ENCODE measurements around the gene CFHR4. TPM values are rescaled to one million over a fixed set of nuclear protein-coding genes. Genes with fewer than 3 reads are reported as not detected.

Gene CFHR4
- total RNA-seq, 1 donor from 2014 or later, result 0.87 TPM

GRCh38 chr1:196960854-196961253, 73.0 kb downstream of the CFHR4 start:
- TF ChIP-seq, protein P1, sequence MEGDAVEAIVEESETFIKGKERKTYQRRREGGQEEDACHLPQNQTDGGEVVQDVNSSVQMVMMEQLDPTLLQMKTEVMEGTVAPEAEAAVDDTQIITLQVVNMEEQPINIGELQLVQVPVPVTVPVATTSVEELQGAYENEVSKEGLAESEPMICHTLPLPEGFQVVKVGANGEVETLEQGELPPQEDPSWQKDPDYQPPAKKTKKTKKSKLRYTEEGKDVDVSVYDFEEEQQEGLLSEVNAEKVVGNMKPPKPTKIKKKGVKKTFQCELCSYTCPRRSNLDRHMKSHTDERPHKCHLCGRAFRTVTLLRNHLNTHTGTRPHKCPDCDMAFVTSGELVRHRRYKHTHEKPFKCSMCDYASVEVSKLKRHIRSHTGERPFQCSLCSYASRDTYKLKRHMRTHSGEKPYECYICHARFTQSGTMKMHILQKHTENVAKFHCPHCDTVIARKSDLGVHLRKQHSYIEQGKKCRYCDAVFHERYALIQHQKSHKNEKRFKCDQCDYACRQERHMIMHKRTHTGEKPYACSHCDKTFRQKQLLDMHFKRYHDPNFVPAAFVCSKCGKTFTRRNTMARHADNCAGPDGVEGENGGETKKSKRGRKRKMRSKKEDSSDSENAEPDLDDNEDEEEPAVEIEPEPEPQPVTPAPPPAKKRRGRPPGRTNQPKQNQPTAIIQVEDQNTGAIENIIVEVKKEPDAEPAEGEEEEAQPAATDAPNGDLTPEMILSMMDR (IDR thresholded peaks at IDR 0.05; ENCODE audit: unreplicated experiment), result no peak
- no peaks in the 10 kb centered on the region for H3K4me1 Mint-ChIP-seq (ENCODE audit: unreplicated experiment)
- no peaks in the 10 kb centered on the region for H3K9me3 Mint-ChIP-seq (ENCODE audit: unreplicated experiment)

More at GRCh38 chr1:196960854-196961253, 73.0 kb downstream of the CFHR4 start:
- Mint-ChIP-seq H3K27me3 (ENCODE audit: unreplicated experiment) (no peaks in the 10 kb centered on the region), H3K4me3 (ENCODE audit: unreplicated experiment) (no peak overlapping the region), H3K27ac (ENCODE audit: unreplicated experiment) (no peak overlapping the region), H3K36me3 (ENCODE audit: low read depth, unreplicated experiment) (no peaks in the 10 kb centered on the region)
- no peak for DNase-seq (ENCODE audit: low spot score)

Other genes starting within 250 kb of the CFHR4 start
- gene CFH, start 236.0 kb upstream of the CFHR4 start, total RNA-seq (ENCODE audit: unreplicated experiment), result 67.9 TPM
- not detected for gene CFHR3, start 113.2 kb upstream of the CFHR4 start, total RNA-seq (ENCODE audit: unreplicated experiment)
- gene CFHR1, start 68.3 kb upstream of the CFHR4 start, total RNA-seq (ENCODE audit: unreplicated experiment), result 0.49 TPM
- gene CFHR2, start 55.7 kb downstream of the CFHR4 start, total RNA-seq (ENCODE audit: unreplicated experiment), result not detected
- gene CFHR5, start 89.5 kb downstream of the CFHR4 start, total RNA-seq (ENCODE audit: unreplicated experiment), result not detected
- not detected for gene F13B, start 179.2 kb downstream of the CFHR4 start, total RNA-seq (ENCODE audit: unreplicated experiment)

All from endothelial cell (in vitro differentiated cells).